HG03108 (cell line): ENCODE measurements around the gene IL17RE.

Experiments used
- ATAC-seq: cut with Tn5 transposase; IDR thresholded peaks from one replicate; pipeline ENCODE4 v1.9.1; 2021; ENCODE audit warnings: moderate library complexity; ENCODE audit not compliant: unreplicated experiment

The IL17RE gene

GRCh38 chr3:9951598-9951961 lies 48.9 kb downstream of the IL17RE start:
- ATAC-seq = no peak

DNA sequence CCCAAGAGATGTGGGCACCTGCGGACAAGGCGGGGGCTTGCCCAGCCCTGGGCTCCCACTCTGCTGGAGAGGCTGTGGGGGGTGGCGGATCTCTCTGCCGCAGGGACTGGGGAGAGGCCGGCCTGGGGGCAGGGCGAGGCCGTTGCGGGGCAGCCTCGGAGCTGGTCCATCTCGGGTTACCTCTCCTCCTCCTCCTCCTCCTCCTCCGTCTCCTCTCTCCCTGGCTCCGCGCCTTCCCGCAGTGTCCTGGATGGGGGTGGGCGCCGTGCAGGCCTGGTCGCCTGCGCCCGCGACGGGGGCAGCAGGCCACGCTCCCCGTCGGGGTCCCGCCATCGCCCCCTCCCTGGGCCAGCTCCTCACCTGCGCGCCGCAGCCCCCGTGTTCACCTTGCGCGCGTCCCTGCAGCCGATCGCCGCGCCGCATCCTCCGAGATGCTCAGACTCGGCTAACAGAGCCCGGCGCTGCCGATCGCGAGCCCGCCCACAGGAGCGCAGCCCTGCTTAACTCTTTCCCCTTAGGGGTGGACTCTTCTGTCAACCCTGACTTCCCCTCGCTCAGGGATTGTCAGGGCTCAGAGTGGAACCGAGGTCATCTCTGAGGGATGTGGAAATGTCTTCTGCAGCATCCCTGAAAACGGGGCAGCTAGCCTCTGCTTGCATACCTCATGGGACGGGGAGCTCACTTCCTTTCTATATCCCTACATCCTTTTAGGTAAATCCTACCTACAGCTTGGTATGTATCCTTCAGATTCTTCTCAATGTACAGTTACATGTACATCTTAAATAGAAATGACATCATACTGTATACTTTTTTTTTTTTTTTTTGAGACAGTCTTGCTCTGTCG lies 49.5 kb downstream of the IL17RE start, which contains the start of gene PRRT3:
TSS of gene PRRT3 (minus strand) at position 447 of the 844 bp plus-strand sequence. CDS start 2,293 bp downstream, outside the sequence.
- ATAC-seq = peak; percentile 80

DNA sequence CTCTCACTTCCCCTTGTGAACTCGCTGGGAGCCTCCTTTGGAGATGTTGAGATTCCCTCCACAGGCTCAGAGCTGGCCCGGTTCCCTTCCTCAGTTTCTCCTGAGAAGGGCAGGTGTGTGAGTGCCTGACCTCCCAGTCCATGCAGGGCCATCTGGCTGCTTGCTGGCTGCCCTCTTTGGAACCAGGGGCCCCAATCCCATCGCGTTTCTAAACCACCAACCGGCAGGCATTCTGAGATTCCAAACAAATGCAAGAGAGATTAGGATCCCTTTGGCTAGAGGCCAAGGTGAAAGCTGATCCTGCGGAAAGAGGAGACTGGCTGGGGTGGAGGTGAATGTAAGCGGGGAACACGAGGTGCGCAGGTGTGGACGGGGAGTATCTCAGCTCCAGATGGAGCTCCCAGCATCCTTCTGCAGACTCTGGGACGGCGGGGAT lies 52.4 kb downstream of the IL17RE start:
- no peak for ATAC-seq

DNA sequence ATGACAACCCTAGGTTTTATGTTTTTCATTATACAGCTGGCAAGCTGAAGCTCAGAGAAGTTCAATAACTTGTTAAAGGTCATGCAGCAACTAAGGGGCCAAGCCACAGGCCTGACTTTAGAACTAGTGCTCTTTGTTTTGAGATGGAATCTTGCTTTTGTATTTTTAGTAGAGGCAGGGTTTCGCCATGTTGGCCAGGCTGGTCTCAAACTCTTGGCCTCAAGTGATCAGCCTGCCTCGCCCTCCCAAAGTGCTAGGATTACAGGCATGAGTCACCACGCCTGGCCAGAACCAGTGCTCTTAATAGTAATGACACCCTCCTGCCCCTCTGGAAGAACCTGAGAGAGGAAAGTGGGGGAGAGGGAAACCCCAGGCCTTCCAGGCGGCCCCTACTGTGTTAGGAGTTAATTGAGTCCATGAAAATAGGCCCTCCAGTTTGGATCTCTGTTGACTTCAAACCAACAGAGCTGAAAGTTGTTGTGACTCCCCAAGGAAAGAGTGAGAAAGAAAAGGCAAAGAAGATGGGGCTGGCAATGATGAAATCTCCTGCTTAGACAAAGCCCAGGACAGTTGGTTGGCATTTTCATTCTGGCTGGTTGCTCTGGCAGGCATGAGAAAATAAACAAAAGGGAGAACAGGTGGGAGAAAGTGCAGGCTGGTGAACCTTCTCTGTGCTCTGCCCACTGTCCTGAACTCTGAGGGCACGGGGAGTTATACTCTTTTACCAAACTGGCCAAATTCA lies 53.1 kb downstream of the IL17RE start:
- ATAC-seq = no peak

GRCh38 chr3:9957214-9957613 lies 54.6 kb downstream of the IL17RE start:
- ATAC-seq = no peak

GRCh38 chr3:9965200-9965875 lies 62.7 kb downstream of the IL17RE start:
- no peak for ATAC-seq
